Neural cell (in vitro differentiated cells): ENCODE measurements around the gene UQCRFS1. TPM values are rescaled to one million over a fixed set of nuclear protein-coding genes. Genes with fewer than 3 reads are reported as not detected.

Experiments
- H2AFZ ChIP-seq: fragments of 200-600, 300-800 bp; sonication (generic), shearing (Covaris generic); 2 replicates; pipeline ENCODE4 v1.6.0; 2014; ENCODE audit warnings: low read depth, mild to moderate bottlenecking, antibody characterized with exemption, low read length, moderate library complexity
- H3F3A ChIP-seq: fragments of 200-600 bp; shearing (Covaris generic); 2 replicates; pipeline ENCODE4 v1.6.1; 2016; ENCODE audit warnings: mild to moderate bottlenecking, moderate library complexity, mixed read lengths, antibody characterized with exemption, low read length; ENCODE audit not compliant: insufficient read depth, poor library complexity, severe bottlenecking
- H3K27ac ChIP-seq: fragments of 200-600, 300-800 bp; sonication (generic), shearing (Covaris generic); 2 replicates; pipeline ENCODE4 v1.5.1; 2014; ENCODE audit warnings: mild to moderate bottlenecking, low read length, moderate library complexity
- H3K27me3 ChIP-seq: fragments of 300-800, 200-600 bp; sonication (generic), shearing (Covaris generic); 2 replicates; pipeline ENCODE4 v1.6.0; 2014; ENCODE audit warnings: mild to moderate bottlenecking, low read depth, low read length, moderate library complexity; ENCODE audit not compliant: insufficient read depth
- H3K36me3 ChIP-seq: fragments of 300-800, 200-600 bp; sonication (generic), shearing (Covaris generic); 2 replicates; pipeline ENCODE4 v1.5.1; 2014; ENCODE audit warnings: mild to moderate bottlenecking, antibody characterized with exemption, low read length, moderate library complexity; ENCODE audit not compliant: insufficient read depth
- H3K4me2 ChIP-seq: fragments of 300-800, 200-600 bp; sonication (generic), shearing (Covaris generic); 2 replicates; pipeline ENCODE4 v1.6.0; 2014; ENCODE audit warnings: mild to moderate bottlenecking, low read length
- H3K4me3 ChIP-seq: fragments of 300-800, 200-600 bp; sonication (generic), shearing (Covaris generic); 2 replicates; pipeline ENCODE4 v1.5.1; 2014; ENCODE audit warnings: mild to moderate bottlenecking, low read length, moderate library complexity
- H3K79me2 ChIP-seq: fragments of 200-600 bp; shearing (Covaris generic); replicated peaks from 2 replicates; pipeline ENCODE4 v1.6.0; 2014; ENCODE audit warnings: mild to moderate bottlenecking, low read length, moderate library complexity; ENCODE audit not compliant: insufficient read depth
- H3K9ac ChIP-seq: fragments of 300-800, 200-600 bp; sonication (generic), shearing (Covaris generic); 2 replicates; pipeline ENCODE4 v1.6.1; 2016; ENCODE audit warnings: mild to moderate bottlenecking, low read length, mixed read lengths
- H3K9me2 ChIP-seq: fragments of 200-600 bp; shearing (Covaris generic); 2 replicates; pipeline ENCODE4 v1.6.1; 2016; ENCODE audit warnings: mild to moderate bottlenecking, low read length, mixed read lengths; ENCODE audit not compliant: insufficient read depth
- H3K9me3 ChIP-seq: fragments of 200-600, 300-800 bp; sonication (generic), shearing (Covaris generic); 2 replicates; pipeline ENCODE4 v1.6.1; 2016; ENCODE audit warnings: mild to moderate bottlenecking, mixed run types, low read length, moderate library complexity, mixed read lengths
- H4K20me1 ChIP-seq: fragments of 200-600 bp; shearing (Covaris generic); 2 replicates; pipeline ENCODE4 v1.6.1; 2016; ENCODE audit warnings: mild to moderate bottlenecking, mixed run types; ENCODE audit not compliant: insufficient read depth
- CTCF ChIP-seq: fragments of 450-650 bp; IDR thresholded peaks from 2 replicates; pipeline ENCODE4 v1.5.1; 2014; ENCODE audit warnings: antibody characterized with exemption, mild to moderate bottlenecking, moderate library complexity; ENCODE audit not compliant: poor library complexity, severe bottlenecking
- EP300 ChIP-seq: fragments of 450-650 bp; conservative IDR thresholded peaks from 2 replicates; pipeline ENCODE4 v1.6.1; 2014; ENCODE audit warnings: antibody characterized with exemption, mild to moderate bottlenecking, moderate library complexity; ENCODE audit not compliant: poor library complexity, severe bottlenecking
- EZH2 ChIP-seq: fragments of 200-600, 300-800 bp; shearing (Covaris generic), sonication (generic); IDR thresholded peaks from 2 replicates; pipeline ENCODE4 v1.6.1; 2014; ENCODE audit warnings: antibody characterized with exemption, low read length, borderline replicate concordance, mild to moderate bottlenecking; ENCODE audit not compliant: insufficient read depth, poor library complexity, severe bottlenecking
- MXI1 ChIP-seq: fragments of 450-650 bp; conservative IDR thresholded peaks from 2 replicates; pipeline ENCODE4 v1.6.1; 2014; ENCODE audit warnings: antibody characterized with exemption, mild to moderate bottlenecking; ENCODE audit not compliant: poor library complexity, severe bottlenecking
- POLR2AphosphoS5 ChIP-seq: IDR thresholded peaks from 2 replicates; pipeline ENCODE4 v1.6.1; 2012
- RAD21 ChIP-seq: fragments of 450-650 bp; conservative IDR thresholded peaks from 2 replicates; pipeline ENCODE4 v1.6.1; 2014; ENCODE audit warnings: antibody characterized with exemption, mild to moderate bottlenecking, moderate library complexity
- REST ChIP-seq: IDR thresholded peaks from 2 replicates; pipeline ENCODE4 v1.6.1; 2012; ENCODE audit warnings: borderline replicate concordance
- SMC3 ChIP-seq: fragments of 450-650 bp; conservative IDR thresholded peaks from 2 replicates; pipeline ENCODE4 v1.6.1; 2014; ENCODE audit warnings: antibody characterized with exemption, mild to moderate bottlenecking, moderate library complexity; ENCODE audit not compliant: poor library complexity
- TAF1 ChIP-seq: IDR thresholded peaks from 2 replicates; pipeline ENCODE4 v1.6.1; 2012; ENCODE audit warnings: low read depth
- polyA plus RNA-seq: library from polyadenylated mRNA; depleted of rRNA; stranded (reverse); fragments of >200 nt; gene quantifications from 2 replicates; pipeline ENCODE4 v1.2.3, GENCODE V29; 2014

UQCRFS1 gene
- polyA plus RNA-seq, 1 donor from 2014 or later: 55.2 TPM

GRCh38 chr19:29259153-29259552, 46.2 kb upstream of the UQCRFS1 start:
- Histone ChIP-seq H3K4me2 (no peak overlapping the region), H3K27me3 (no peaks in the 10 kb centered on the region), H2AFZ (no peak overlapping the region), H3K4me3 (no peak overlapping the region), H3K79me2 (no peaks in the 10 kb centered on the region), H3K27ac (no peak overlapping the region), H3K9me2 (no peaks in the 10 kb centered on the region), H4K20me1 (no peaks in the 10 kb centered on the region), H3K9ac (no peak overlapping the region), H3F3A (no peaks in the 10 kb centered on the region), H3K36me3 (no peaks in the 10 kb centered on the region), H3K9me3 (no peaks in the 10 kb centered on the region)
- TF ChIP-seq SMC3: no peak
- TF ChIP-seq CTCF: no peak
- TF ChIP-seq REST: no peak
- TF ChIP-seq TAF1: no peak
- TF ChIP-seq EZH2: no peak
- no peak for TF ChIP-seq EP300
- no peak for TF ChIP-seq RAD21
- TF ChIP-seq POLR2AphosphoS5: no peak
- TF ChIP-seq MXI1: no peak

GRCh38 chr19:29256516-29256915, 43.6 kb upstream of the UQCRFS1 start:
- H3K9me3 ChIP-seq: no peaks in the 10 kb centered on the region
- H3K27ac ChIP-seq: no peak overlapping the region
- H3K4me3 ChIP-seq: no peak overlapping the region
- H3K9me2 ChIP-seq: no peaks in the 10 kb centered on the region
- H3K36me3 ChIP-seq: no peaks in the 10 kb centered on the region
- H2AFZ ChIP-seq: no peak overlapping the region
- H3F3A ChIP-seq: no peaks in the 10 kb centered on the region
- no peaks in the 10 kb centered on the region for H3K27me3 ChIP-seq
- no peak for TF ChIP-seq RAD21
- no peak for TF ChIP-seq SMC3
- TF ChIP-seq MXI1: no peak
- no peak for TF ChIP-seq EP300
- no peak for TF ChIP-seq POLR2AphosphoS5
- no peak for TF ChIP-seq EZH2
- no peak for TF ChIP-seq CTCF
- TF ChIP-seq TAF1: no peak
- no peak for TF ChIP-seq REST
- no peaks in the 10 kb centered on the region for H4K20me1 ChIP-seq
- H3K4me2 ChIP-seq: no peak overlapping the region
- H3K79me2 ChIP-seq: no peaks in the 10 kb centered on the region
- no peak overlapping the region for H3K9ac ChIP-seq
